IPS-11a (cell line): ENCODE measurements around the gene NINL.
"Not testable (repeated sequence)": the region's sequence is repeated elsewhere in the genome, so short reads cannot be mapped to it uniquely, and the experiment has no call there.

Experiments used
- H3K4me3 ChIP-seq: one replicate; pipeline ENCODE4 v1.5.1; 2013; ENCODE audit warnings: low read depth, low read length, control low read depth

NINL gene

DNA sequence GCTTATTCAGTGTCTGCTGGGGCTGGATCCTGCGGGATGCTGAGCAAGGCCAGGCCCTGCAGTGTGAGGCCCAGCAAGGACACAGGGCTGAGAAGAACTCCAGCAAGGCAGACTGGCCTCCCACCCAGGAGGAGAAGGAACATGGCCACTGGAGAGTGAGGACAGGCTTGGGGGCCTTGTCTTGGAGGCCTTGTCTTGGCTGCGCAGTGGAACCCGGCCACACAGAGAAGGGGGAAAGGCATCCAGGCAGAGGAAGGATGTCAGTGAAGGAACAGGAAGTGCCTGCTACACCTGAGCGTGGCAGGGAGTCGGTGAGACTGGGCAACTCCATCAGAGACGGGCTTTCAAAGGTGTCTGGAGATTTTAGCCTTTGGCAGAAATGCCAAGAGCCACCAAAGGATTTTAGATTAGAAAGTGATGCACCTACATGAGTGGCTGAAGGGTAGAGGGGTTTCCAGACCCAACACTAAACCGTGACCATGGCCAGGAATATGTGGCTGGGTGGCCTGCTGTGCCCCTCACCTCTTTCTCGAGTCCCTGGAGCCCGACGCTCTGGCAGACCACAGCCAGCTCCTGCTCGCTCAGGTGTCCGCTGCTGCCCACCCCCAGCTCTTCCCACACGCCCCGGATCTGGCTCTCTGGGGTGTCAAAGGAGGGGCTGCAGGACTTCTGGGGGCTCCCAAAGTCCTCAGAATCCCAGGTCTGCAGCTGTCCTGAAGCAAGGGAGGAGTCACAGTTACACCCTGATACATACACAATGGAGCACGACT, 80.8 kb downstream of the NINL start:
- H3K4me3 ChIP-seq, result no peak overlapping the region

DNA sequence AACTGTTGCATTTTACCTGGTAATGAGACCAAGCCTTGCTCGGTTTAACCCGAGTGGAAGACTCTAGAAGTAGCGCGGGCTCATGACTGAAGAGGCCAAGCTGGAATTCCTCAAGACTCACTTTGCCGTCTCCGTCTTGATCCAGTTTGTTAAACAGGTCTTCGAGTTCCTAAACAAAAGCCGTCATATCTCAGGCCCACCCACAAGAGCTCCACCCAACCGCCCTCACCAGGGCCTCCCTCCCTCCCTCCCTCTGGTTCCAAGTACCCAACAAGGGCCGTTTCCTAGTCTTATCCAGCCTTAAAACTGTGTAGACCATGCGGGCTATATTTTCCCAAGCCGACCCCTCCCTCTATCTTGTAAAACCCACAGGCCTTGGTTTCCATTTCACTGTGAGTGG, 81.4 kb downstream of the NINL start:
- no peak overlapping the region for H3K4me3 ChIP-seq

DNA sequence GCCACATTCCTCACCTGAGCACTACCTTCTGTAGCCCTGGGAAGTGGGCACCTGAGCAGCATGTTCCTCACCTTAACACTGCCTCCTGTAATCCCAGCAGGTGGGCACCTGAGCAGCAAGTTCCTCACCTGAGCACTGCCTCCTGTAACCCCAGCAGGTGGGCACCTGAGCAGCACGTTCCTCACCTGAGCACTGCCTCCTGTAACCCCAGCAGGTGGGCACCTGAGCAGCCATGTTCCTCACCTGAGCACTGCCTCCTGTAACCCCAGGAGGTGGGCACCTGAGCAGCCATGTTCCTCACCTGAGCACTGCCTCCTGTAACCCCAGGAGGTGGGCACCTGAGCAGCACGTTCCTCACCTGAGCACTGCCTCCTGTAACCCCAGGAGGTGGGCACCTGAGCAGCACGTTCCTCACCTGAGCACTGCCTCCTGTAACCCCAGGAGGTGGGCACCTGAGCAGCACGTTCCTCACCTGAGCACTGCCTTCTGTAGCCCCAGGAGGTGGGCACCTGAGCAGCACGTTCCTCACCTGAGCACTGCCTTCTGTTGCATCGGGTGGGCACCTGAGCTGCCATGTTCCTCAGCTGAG, 82.2 kb downstream of the NINL start:
- not testable (repeated sequence) for H3K4me3 ChIP-seq

DNA sequence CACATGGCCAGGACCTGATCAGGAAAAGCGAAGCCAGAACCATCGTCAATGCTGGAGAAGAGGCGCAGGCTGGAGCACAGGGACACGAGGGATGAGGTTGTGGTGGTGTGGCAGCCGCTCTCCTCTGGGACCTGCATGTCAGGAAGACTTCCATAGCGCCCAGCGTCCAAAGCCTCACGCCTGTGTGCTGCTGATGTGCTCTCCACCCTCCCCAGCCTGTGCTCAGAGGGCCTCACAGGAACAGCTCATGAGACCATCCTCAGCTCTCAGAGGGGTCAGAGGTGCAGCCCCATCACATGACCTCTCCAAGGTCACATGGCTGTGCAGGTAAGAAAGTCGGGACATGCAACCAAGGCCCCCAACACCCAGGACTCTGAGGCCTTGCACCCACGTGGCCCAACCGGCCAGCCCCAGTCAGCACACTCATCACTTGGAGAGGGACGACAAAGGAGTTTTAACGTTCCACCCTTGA, 84.4 kb downstream of the NINL start:
- H3K4me3 ChIP-seq, result no peak overlapping the region

DNA sequence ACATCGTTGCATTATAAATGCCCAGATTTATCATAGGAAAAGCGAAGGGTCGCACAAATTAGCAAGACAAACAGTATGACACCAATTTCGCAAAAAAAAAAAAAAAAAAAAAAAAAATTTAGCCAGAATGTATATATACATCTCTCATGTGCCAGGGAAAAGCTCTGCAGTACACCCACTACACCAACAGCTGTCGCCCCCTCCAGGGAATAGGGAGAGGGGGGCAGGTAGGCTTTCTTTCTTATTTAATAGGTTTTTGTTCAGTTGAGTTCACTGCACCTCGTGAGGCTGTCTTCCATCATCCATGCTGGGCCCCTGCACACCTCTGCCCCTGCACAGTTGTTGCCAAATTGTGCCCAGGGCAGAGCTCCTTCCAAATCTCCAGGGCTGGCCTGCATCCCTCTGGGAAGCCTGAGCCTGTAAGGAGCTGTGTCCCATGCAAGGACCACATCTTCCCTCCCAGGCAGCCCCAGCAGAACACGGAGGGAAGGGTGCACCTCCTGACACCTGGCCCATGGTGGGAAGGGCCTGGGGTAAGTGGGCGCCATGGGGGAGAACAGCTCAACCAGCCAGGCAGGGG, 85.4 kb downstream of the NINL start:
- no peak overlapping the region for H3K4me3 ChIP-seq

DNA sequence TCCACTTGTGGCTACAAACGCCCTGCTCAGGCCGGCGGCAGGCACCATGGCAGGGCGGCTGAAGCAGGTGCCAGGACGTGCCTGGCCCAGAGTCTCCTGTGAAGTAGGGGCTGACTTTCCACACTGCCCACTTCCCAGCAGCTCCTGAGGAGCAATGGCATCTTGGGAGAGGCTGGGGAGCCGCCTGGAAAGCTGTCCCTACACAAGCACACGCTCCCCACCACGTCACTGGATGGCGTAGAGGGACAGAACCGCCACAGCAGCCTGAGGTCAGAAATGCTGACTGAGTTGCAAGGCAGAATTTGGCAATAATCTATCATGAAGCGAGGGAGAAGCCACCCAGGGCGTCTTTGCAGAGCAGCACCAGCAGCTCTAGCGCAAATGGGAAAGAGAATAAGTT, 86.3 kb downstream of the NINL start:
- no peak overlapping the region for H3K4me3 ChIP-seq

DNA sequence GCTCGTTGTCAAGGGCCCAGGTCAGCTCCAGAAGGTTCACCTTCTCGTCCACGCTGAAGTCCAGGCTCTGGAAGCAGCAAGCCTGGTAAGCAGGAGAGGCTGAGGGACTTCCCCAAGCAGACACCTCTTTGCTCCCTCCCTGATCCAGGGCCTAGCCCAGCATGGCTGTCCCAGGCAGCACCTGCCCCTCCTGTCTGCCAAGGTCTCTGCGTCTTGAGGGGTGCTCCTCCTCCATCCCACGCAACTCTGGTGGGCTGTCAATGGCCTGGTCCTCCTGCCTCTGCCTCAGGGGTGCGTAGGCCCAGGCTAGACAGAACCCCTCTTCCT, 87.1 kb downstream of the NINL start:
- H3K4me3 ChIP-seq, result no peak overlapping the region

DNA sequence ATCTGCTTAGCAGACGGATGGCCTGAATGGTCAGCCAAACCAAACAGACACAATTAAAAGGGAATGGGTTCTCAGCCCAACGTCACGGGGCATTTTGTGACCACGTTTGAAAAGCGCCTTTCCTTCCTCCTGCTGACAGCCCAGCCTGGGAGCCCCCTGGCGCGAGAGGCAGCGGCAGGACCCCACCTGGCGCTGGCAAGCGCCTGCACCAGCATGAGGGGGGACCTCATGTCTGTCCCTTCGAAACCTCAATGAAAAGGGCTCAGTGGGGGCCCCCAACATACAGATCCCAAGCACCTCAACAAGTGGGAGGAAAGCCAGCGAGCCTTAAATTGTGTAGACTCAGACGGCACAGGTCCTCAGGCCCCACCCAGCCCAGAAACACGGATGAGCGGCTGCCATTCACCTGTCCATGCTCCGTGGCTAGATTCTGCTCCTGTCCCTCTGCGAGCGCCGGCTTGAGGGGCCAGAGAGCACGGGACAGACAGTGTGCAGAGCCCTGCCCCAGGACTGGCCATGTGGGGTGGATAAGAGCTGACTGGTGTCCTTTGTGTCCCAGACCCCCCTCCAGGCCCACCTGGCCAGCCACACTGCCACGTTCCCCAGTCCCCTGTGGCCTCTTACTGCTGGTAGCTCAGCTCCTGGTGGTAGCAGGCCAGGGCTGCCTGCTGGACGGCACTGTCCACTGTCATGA, 87.6 kb downstream of the NINL start:
- H3K4me3 ChIP-seq, result no peak overlapping the region

DNA sequence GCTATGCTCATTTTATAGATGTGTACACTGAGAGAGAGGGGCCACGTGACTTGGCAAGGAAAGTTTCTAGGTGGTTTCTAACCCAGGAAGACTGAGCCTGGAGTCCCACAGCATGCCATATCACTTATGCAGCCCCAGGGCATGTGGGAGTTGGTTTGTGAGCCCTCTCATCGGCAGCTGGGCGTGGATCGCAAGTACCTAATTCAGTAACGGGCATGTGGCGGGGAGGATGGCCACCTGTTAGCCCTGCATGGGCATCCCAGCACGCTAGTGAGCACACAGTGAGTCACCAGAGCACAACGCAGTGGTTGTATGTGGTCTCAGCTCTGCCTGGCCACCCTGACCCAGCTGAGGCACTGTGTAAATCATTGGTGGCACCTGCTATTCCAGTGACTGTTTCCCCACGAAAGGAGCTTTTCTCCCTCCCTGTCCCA, 88.3 kb downstream of the NINL start:
- H3K4me3 ChIP-seq, result no peak overlapping the region

DNA sequence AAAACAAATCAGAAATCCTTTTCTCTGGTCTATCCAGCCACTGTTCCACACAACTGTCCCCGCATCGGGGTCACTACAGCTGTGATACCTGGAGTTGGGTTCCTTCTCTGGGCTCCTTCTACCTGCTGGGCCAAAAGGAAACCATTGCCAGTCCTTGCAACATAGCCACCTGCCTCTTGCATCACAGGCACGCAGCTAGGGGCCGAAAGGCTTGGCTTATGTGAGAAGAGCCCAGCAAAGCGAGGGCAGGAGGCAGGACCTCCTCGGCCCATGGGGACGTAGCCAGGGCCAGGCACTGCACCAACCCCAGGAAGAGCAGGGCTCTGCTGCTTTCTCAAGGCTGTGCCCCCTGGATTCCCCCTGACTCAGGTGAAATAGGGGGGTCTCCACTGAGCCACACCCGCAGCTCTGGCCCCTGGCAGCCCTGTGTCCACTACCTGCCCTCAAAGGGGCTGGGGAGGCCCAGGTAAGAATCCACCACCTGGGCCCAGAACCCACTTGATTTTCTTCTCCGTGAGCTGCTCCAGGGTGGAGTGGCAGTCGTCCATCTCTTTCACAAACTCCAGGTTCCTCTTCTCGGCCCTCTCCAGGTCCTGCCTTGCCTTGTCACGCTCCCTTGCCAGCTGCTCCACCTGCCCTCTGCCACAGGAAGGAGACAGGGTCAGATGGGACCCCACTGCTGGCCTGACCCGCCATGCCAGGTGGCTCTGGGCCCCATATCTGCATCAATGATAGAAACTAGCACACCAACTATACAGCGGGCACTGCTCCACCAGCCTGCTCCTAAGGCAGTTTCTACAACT, 89.0 kb downstream of the NINL start:
- no peak overlapping the region for H3K4me3 ChIP-seq

DNA sequence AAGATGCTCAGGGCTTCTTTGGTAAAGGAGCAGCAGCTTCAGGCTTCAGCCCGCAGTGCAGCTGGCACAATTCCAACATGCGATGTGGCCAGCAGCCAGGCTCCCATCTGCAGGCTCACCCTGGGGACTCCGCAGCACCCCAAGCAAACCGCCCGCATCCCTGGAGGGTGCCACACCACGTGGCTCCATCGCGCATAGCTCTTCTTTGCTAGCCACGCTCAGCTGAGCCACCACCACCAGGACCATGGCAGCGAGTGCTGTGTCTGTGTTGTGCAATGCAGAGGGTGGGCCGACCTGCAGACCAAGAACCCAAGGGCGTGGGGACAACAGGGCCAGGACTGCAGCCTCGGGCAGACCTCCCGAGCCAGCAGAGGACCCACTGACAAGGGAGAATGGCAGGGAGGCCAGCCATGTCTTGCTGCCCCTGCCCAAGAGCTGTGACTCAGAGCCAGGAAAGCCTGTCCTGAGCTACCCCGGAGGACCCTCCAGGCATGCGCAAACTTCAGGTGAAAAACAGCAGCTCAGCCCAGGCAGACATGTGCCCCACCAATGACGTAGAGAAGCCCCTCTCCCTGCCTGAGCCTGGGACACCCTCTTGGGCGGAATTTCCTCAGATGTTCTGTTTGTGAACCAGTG, 90.0 kb downstream of the NINL start:
- H3K4me3 ChIP-seq, result no peak overlapping the region

DNA sequence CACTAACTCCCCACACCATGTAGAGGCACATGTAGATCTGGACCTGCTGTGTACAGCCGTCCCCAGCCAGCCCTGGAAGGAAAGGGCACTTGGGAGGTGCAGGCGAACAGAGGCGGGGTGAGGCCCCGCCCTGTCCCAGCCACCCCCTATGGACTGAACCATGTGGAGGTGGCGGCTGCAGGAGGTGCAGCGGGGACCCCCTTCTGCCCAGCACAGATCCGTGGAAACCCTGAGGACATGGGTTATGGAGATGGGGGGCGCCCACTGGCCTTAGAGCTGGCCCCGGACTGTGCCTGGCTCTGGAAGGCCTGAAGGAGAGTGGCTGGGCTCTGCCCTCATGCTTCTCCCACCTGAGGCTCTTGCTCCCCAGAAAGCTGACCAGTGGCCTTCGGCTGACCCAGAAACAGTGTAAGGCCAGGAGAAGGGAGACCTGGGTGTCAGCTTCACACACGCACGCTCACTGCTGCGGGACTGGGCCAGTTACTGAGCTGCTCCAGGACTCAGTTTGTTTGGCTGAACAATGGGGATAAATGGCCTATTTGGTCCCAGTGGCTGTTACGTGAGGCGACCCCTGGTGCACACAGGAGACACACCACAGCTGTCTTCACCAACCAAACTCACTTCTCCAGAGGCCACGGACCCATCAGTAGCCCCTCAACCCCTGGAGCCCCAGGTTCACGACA, 90.7 kb downstream of the NINL start:
- H3K4me3 ChIP-seq, result no peak overlapping the region

DNA sequence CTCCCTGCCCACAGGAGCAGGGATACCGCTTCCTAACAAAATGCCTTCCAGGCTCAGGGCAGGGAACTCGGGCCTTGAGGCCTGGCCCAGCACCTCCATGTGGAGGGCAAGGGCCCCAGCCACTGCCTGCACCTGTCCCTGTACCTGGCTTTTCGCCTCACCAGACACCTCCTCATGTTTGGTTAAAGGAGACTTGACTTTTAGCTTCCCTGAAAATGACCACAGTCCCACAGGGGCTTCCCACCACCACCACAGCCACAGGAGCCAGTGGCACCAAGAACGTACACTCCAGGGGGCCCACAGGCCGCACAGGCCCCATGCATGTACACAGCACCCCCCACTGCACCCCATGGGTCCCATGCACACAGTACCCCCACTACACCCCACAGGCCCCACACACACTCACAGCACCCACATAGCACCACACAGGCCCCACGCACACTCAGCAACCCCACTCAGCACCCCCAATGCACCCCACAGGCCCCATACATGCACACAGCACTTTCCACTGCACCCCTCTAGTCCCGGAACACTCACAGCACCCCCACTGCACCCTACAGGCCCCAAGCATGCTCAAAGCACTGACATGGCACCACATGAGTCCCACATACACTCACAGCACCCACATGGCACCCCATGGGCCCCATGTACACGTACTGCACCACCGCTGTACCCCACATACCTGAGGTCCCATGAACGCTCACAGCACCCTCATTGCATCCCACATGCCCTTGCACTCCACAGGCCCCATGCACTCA, 91.4 kb downstream of the NINL start:
- no peak overlapping the region for H3K4me3 ChIP-seq

DNA sequence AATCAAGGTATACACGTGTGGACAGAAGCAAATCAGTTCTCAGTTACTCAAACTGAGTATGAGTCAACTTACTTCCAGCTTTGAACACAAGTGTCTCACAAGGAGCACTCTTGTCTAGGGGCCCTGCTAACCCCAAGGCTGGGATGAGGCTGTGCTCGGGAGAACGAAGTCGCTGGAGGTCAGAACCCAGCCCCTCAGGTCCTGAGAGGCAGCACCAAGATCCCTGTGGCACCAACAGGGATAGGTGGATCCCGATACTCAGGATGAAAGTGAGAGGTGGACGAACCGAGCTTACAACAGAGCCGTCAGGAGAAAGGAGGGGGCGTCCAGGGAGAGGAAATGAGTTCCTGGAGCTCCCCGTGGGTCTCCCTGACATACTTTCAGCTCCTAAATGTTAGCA, 92.2 kb downstream of the NINL start:
- H3K4me3 ChIP-seq, result no peak overlapping the region

DNA sequence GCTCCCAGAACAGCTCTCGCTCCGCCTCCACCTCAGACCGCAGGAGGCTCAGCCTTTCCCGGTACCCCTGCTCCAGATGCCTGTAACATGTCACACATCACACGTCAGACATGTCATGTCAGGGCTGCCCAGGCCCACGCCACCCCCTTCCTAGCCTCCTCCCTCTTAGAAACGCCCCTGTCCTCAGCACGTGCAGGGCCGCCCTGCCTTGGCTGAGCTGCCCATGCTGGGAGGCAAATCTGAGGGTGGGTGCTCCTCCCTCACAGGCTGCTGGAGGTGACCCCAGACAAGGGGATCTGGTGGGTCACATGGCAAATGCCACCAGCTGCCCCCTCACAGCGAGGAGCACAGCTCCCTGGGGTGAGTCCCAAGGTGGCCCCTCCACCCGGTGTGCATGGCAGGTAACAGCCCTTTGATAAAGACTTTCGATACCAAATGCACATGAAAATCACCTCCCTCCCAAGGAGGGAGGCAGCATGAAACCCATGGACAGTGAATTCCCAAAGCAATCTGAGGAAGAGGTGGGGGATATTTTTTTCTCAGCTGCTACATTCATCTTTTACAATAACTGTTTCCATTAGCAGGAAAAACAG, 93.8 kb downstream of the NINL start:
- no peak overlapping the region for H3K4me3 ChIP-seq

DNA sequence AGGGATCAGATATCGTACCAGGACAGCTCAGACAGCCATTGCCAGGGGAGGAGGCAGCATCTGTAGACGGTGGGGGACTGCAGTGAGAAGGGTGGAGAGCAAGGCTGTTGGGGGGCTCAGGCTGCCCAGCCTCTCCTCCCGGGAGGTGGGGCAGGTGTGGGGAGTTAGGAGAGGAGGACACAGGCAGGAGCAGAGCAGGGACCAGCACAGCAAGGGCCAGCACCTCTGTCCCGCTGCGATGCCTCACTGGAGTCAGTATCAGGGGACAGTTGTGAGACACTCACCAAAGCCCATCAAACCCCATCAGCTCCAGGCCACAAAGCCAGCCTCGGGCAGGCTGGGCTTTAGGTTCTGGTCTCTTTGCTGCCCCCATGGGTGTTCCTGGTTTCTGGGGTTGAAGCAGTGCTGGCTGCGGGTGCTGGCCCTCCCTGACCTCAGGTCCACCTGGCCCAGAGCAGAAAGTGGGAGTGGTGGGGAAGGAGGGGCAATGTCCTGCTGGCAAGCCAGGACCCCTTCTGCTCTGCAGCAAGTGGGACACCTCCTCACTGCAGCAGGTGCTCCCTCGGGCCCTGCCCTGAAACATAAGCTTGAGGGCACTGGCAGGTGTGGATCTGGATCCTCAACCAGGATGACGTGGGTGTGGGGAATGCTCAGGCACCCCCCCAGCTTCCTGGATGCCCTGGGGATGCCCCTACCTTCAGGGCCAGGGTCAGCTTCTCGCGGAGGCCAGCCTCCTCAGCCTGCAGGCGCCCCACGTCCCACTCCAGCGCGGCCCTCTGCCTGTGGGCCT, 94.5 kb downstream of the NINL start:
- no peak overlapping the region for H3K4me3 ChIP-seq

DNA sequence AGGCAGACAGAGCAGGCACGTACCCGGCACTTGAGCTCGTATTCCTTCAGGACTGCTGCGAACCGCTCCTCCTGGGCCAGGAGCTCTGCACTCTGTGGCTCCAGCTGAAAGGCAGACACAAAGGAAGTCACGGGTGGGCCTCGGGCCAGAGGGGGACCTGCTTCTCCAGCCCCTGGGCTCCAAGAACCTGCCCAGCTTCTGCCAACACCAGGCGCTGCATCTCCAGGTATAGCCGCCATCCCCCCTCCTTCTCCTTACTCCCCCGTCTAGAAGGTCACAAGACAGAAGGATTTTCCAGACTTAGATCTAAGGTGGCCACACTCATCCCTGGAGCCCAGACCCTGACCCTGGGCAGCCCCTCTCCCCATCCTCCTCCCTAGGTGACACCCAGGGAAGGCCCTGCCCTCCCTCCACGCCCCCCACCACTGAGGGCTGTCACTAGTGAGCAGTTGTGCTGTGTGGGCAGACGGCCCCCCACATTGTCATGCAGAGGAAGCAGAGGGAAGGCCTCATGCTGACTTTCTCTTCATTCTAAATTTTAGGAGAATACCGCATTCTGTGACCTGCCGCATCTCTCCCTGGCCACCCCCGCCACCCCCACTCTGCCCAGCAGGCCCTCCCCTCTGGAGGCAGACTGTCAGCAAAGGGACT, 96.0 kb downstream of the NINL start:
- no peak overlapping the region for H3K4me3 ChIP-seq

DNA sequence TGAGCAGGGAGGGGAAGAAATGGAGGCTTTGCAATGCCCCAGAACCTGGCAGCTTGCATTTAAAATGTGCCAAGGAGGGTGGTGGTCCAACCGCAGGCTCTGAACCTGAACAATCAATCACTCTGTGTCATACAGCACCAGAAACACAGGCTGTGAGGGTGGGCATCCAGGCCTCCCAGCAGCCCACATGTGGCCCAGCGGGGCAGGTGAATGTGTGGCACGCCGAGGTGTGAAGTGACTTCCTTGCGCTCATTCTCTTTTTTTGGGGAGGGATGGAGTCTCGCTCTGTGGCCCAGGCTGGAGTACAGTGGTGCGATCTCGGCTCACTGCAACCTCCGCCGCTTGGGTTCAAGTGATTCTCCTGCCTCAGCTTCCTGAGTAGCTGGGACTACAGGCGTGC, 97.4 kb downstream of the NINL start:
- H3K4me3 ChIP-seq, result no peak overlapping the region
